Natural killer cell (primary cell): Measurements from ENCODE around the gene OLFML2A. TPM values are rescaled to one million over a fixed set of nuclear protein-coding genes. Genes with fewer than 3 reads are reported as not detected.
A peak's percentile ranks its signal among the peaks of the same experiment; 100 is the strongest.

Source experiments
- ATAC-seq, 3 donors: fragments of 150-1000 bp in 2 of 3; fragments of 200-7000 bp in 1 of 3; cut with Tn5 transposase; 1 replicate in 1 of 3; 2 replicates in 2 of 3; pipeline ENCODE4 v1.10.0; 2021; ENCODE audit warnings: mild to moderate bottlenecking in 2 of 3, moderate library complexity in 2 of 3
- DNase-seq, 2 donors: peaks; one replicate each; pipeline versions ENCODE4 v3.0.0 to v3.0.0-alpha.2; 2013 to 2021; ENCODE audit warnings: mixed read lengths in 1 of 2
- H3K27ac ChIP-seq: one replicate; pipeline ENCODE4 v1.5.1; 2013; ENCODE audit warnings: mild to moderate bottlenecking, low read length
- H3K27me3 ChIP-seq: one replicate; pipeline ENCODE4 v1.6.1; 2013; ENCODE audit warnings: low read length; ENCODE audit not compliant: control insufficient read depth, insufficient read depth
- H3K36me3 ChIP-seq: one replicate; pipeline ENCODE4 v1.6.1; 2013; ENCODE audit warnings: low read length; ENCODE audit not compliant: control insufficient read depth, insufficient read depth
- H3K4me1 ChIP-seq: one replicate; pipeline ENCODE4 v1.6.1; 2013; ENCODE audit warnings: low read length; ENCODE audit not compliant: control insufficient read depth, insufficient read depth
- H3K4me3 ChIP-seq: one replicate; pipeline ENCODE4 v1.5.1; 2013; ENCODE audit warnings: low read length
- H3K9me3 ChIP-seq: one replicate; pipeline ENCODE4 v1.6.1; 2013; ENCODE audit warnings: low read length; ENCODE audit not compliant: control insufficient read depth, insufficient read depth
- H3K27ac Mint-ChIP-seq, 2 donors: one replicate each; pipeline ENCODE4 v1.8.0; 2022; ENCODE audit warnings: mild to moderate bottlenecking in 2 of 2, mixed read lengths in 2 of 2, moderate library complexity in 1 of 2
- H3K27me3 Mint-ChIP-seq, 2 donors: one replicate each; pipeline ENCODE4 v1.8.0; 2022; ENCODE audit warnings: low read depth in 2 of 2, mixed read lengths in 2 of 2
- H3K36me3 Mint-ChIP-seq: one replicate; pipeline ENCODE4 v1.8.0; 2022; ENCODE audit warnings: mixed read lengths
- H3K4me1 Mint-ChIP-seq, 2 donors: one replicate each; pipeline ENCODE4 v1.8.0; 2022; ENCODE audit warnings: mixed read lengths in 2 of 2
- H3K4me3 Mint-ChIP-seq: one replicate; pipeline ENCODE4 v1.8.0; 2022; ENCODE audit warnings: mild to moderate bottlenecking, moderate library complexity, mixed read lengths
- H3K9me3 Mint-ChIP-seq, 2 donors: one replicate each; pipeline ENCODE4 v1.8.0; 2022; ENCODE audit warnings: mixed read lengths in 2 of 2
- whole genome bisulfite sequencing: methylation state at CpG from one replicate; pipeline ENCODE4 v1.1.7; 2013; ENCODE audit warnings: missing lambda C conversion rate; ENCODE audit not compliant: insufficient coverage; 5-methylcytosine and 5-hydroxymethylcytosine counted together
- intact Hi-C: fragments of 100-400 bp; cut with micrococcal nuclease; formaldehyde crosslinking; loops from one replicate; pipeline ENCODE4 v1.14.2; 2022
- total RNA-seq, 4 donors: library from RNA; stranded (reverse); fragments of 120-200 nt in 1 of 4; gene quantifications; one replicate each; pipeline versions ENCODE4 v1.2.3 to v1.2.4, GENCODE V29; 2013 to 2022
- TF ChIP-seq, protein P1 (sequence below): fragments of 200-600 bp; IDR thresholded peaks from one replicate; pipeline ENCODE4 v1.8.0; 2022; ENCODE audit warnings: antibody characterized with exemption

OLFML2A gene
- total RNA-seq, 3 donors from 2014 or later (not counting 1 experiment from before 2014, with no cell fraction given): not detected

DNA sequence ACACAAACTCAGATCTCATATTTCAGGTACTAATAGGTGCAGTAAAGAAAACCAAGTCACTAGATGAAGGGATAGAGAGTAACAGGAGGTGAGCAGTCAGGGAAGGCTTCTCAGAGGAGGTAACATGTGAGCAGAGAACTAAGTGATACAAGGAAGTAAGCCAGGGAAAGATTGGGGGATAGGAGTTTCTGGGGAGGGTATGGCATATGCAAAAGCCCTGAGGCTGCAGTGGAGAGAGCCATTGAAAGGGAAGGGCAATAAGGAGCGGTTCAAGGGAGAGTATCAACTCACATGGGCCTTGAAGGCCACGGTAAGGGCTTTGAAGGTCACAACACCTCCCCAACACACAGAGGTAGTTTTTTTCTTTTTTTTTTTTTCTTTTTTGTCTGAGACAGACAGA is 6.9 kb downstream of the OLFML2A start:
- Mint-ChIP-seq H3K27ac (no peak overlapping the region), H3K9me3 (no peaks in the 10 kb centered on the region), H3K36me3 (no peaks in the 10 kb centered on the region), H3K4me1 (no peaks in the 10 kb centered on the region), H3K4me3 (no peak overlapping the region), H3K27me3 (peaks cover 0 to 4% of the 10 kb centered on the region in 2 donors)
- H3K27me3 ChIP-seq: no peaks in the 10 kb centered on the region
- ATAC-seq (no peak), DNase-seq (no peak)
- TF ChIP-seq, protein P1, sequence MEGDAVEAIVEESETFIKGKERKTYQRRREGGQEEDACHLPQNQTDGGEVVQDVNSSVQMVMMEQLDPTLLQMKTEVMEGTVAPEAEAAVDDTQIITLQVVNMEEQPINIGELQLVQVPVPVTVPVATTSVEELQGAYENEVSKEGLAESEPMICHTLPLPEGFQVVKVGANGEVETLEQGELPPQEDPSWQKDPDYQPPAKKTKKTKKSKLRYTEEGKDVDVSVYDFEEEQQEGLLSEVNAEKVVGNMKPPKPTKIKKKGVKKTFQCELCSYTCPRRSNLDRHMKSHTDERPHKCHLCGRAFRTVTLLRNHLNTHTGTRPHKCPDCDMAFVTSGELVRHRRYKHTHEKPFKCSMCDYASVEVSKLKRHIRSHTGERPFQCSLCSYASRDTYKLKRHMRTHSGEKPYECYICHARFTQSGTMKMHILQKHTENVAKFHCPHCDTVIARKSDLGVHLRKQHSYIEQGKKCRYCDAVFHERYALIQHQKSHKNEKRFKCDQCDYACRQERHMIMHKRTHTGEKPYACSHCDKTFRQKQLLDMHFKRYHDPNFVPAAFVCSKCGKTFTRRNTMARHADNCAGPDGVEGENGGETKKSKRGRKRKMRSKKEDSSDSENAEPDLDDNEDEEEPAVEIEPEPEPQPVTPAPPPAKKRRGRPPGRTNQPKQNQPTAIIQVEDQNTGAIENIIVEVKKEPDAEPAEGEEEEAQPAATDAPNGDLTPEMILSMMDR: no peak
- WGBS: no CpG with 5 or more reads among the region's 2 CpGs
- no peaks in the 10 kb centered on the region for H3K4me1 ChIP-seq
- no peak overlapping the region for H3K27ac ChIP-seq
- H3K36me3 ChIP-seq: no peaks in the 10 kb centered on the region
- intact Hi-C loops: no loop called here
- H3K9me3 ChIP-seq: no peaks in the 10 kb centered on the region
- no peak overlapping the region for H3K4me3 ChIP-seq

DNA sequence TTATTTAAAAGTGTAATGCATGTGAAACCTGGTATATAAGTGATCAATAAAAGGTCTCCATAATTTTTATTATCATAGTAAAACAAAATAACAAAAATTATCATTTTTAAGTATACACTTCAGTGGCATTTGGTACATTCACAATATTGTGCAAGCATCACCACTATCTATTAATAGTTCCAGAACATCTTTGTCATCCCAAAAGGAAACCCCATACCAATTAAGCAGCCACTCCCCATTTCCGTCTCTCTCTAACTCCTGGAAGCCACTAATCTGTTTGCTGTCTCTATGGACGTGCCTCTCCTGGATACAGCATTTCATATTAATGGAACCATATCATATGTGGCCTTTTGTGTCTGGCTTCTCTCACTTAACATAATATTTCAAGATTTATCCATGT is 7.6 kb downstream of the OLFML2A start:
- Histone ChIP-seq H3K36me3 (no peaks in the 10 kb centered on the region), H3K27ac (no peak overlapping the region), H3K4me1 (no peaks in the 10 kb centered on the region), H3K4me3 (no peak overlapping the region), H3K27me3 (no peaks in the 10 kb centered on the region), H3K9me3 (no peaks in the 10 kb centered on the region)
- intact Hi-C loops: no loop called here
- H3K36me3 Mint-ChIP-seq: no peaks in the 10 kb centered on the region
- no peak overlapping the region for H3K27ac Mint-ChIP-seq
- H3K4me3 Mint-ChIP-seq: no peak overlapping the region
- H3K4me1 Mint-ChIP-seq: no peaks in the 10 kb centered on the region
- 59% methylated on average over 2 of the region's 2 CpGs for WGBS
- H3K27me3 Mint-ChIP-seq: no peaks in the 10 kb centered on the region
- no peak for ATAC-seq
- no peak for DNase-seq
- no peaks in the 10 kb centered on the region for H3K9me3 Mint-ChIP-seq
- TF ChIP-seq, protein P1: no peak

DNA sequence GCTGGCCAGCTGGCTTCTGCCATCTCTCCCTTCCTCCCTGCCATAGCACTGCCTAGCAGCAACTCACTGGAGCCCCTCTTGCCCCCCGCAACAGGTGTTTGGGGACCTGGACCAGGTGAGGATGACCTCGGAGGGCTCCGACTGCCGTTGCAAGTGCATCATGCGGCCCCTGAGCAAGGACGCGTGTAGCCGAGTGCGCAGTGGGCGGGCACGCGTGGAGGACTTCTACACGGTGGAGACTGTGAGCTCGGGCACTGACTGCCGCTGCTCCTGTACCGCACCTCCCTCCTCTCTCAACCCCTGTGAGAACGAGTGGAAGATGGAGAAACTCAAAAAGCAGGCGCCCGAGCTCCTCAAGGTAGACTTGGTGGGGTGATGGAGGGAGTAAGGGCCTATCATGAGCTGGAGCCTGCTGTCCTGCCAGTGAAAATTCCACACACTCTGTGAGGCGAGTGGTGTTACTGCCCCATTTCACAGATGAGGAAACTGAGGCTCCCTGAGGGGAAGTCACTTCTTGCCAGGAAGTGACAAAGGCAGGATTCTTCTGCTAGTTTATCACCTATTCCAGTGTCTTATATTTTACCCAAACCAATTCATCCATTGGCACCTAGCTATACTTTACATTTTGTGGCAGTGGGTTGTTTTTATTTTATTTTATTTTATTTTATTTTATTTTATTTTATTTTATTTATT is 10.1 kb downstream of the OLFML2A start:
- Mint-ChIP-seq H3K9me3 (no peaks in the 10 kb centered on the region), H3K4me1 (no peaks in the 10 kb centered on the region), H3K36me3 (no peaks in the 10 kb centered on the region), H3K27me3 (no peaks in the 10 kb centered on the region), H3K27ac (no peak overlapping the region), H3K4me3 (no peak overlapping the region)
- no peaks in the 10 kb centered on the region for H3K36me3 ChIP-seq
- DNase-seq (peak in 1 of 2 donors; percentile 9), ATAC-seq (no peak)
- peaks cover 5% of the 10 kb centered on the region for H3K4me1 ChIP-seq
- H3K4me3 ChIP-seq: no peak overlapping the region
- WGBS: 95% methylated on average over 20 of the region's 20 CpGs
- no peaks in the 10 kb centered on the region for H3K27me3 ChIP-seq
- TF ChIP-seq, protein P1: no peak
- no peaks in the 10 kb centered on the region for H3K9me3 ChIP-seq
- H3K27ac ChIP-seq: no peak overlapping the region
- intact Hi-C loops: no loop called here
